K562 (cell line): ENCODE data around the gene EN1. TPM values are rescaled to one million over a fixed set of nuclear protein-coding genes. Genes with fewer than 3 reads are reported as not detected.
A peak's percentile ranks its signal among the peaks of the same experiment; 100 is the strongest.

Source experiments
- AFF4 ChIP-seq: sonication (generic); formaldehyde crosslinking; IDR thresholded peaks from 2 replicates; pipeline ENCODE4 v1.8.0; 2023; ENCODE audit warnings: mild to moderate bottlenecking, missing genetic modification reagents
- ARHGAP35 ChIP-seq: fragments of 450-650 bp; IDR thresholded peaks from 2 replicates; pipeline ENCODE4 v1.6.1; 2018; ENCODE audit not compliant: partially characterized antibody
- CREB3 ChIP-seq: fragments of 450-650 bp; conservative IDR thresholded peaks from 2 replicates; pipeline ENCODE4 v1.6.1; 2016; ENCODE audit warnings: missing genetic modification characterization, low read depth, mild to moderate bottlenecking, missing compliant biosample characterization, moderate library complexity
- DDX20 ChIP-seq: fragments of 450-650 bp; IDR thresholded peaks from 2 replicates; pipeline ENCODE4 v1.6.1; 2016; ENCODE audit warnings: missing genetic modification characterization, low read depth, mild to moderate bottlenecking, missing compliant biosample characterization, moderate library complexity
- GTF2B ChIP-seq: IDR thresholded peaks from 2 replicates; pipeline ENCODE4 v1.6.1; 2011; ENCODE audit not compliant: insufficient read length; ENCODE audit errors: extremely low read depth
- HCFC1 ChIP-seq: IDR thresholded peaks from 2 replicates; pipeline ENCODE4 v1.6.1; 2012; ENCODE audit warnings: low read depth, low read length, improper control_type of control experiment
- HOXB6 ChIP-seq: fragments of 250-450 bp; sonication (Bioruptor Pico); IDR thresholded peaks from 2 replicates; pipeline ENCODE4 v1.5.1; 2022; ENCODE audit warnings: mild to moderate bottlenecking, borderline replicate concordance
- ID3 ChIP-seq, 2 experiments: fragments of 250-450 bp in 1 of 2; fragments of 450-650 bp in 1 of 2; sonication (Bioruptor Pico) in 1 of 2; IDR thresholded peaks; 2 replicates each; pipeline versions ENCODE4 v1.6.1 to v1.8.0; 2016 to 2021; ENCODE audit warnings: mild to moderate bottlenecking in 2 of 2, moderate library complexity in 2 of 2, missing compliant biosample characterization in 1 of 2, missing genetic modification characterization in 1 of 2
- IRF2 ChIP-seq: sonication (generic); formaldehyde crosslinking; IDR thresholded peaks from 2 replicates; pipeline ENCODE4 v1.8.1; 2022; ENCODE audit warnings: mild to moderate bottlenecking, missing genetic modification reagents
- JUND ChIP-seq, 2 experiments: IDR thresholded peaks; 2 replicates in 1 of 2; 3 replicates in 1 of 2; pipeline ENCODE4 v1.6.1; 2011; ENCODE audit warnings: borderline replicate concordance in 2 of 2, low read depth in 2 of 2, low read length in 2 of 2, improper control_type of control experiment in 1 of 2, missing biosample characterization in 1 of 2, missing genetic modification characterization in 1 of 2, missing genetic modification reagents in 1 of 2
- NONO ChIP-seq, 2 experiments: fragments of 200-400 bp in 1 of 2; fragments of 450-650 bp in 1 of 2; formaldehyde crosslinking in 1 of 2; IDR thresholded peaks; 2 replicates each; pipeline ENCODE4 v1.6.1; 2017; ENCODE audit warnings: low read depth in 2 of 2, mild to moderate bottlenecking in 2 of 2, moderate library complexity in 2 of 2, low read length in 1 of 2
- PKNOX1 ChIP-seq: fragments of 450-650 bp; IDR thresholded peaks from 2 replicates; pipeline ENCODE4 v1.6.1; 2016
- POLR2AphosphoS5 ChIP-seq: IDR thresholded peaks from 2 replicates; pipeline ENCODE4 v1.6.1; 2011; ENCODE audit warnings: mild to moderate bottlenecking, low read depth, low read length, moderate library complexity; ENCODE audit not compliant: control insufficient read depth, insufficient read depth
- RCOR1 ChIP-seq, 2 experiments: IDR thresholded peaks; 2 replicates each; pipeline ENCODE4 v1.6.1; 2012; ENCODE audit warnings: low read depth in 2 of 2, low read length in 2 of 2, borderline replicate concordance in 1 of 2, improper control_type of control experiment in 1 of 2
- SMARCE1 ChIP-seq: fragments of 450-650 bp; IDR thresholded peaks from 2 replicates; pipeline ENCODE4 v1.7.1; 2016; ENCODE audit warnings: mild to moderate bottlenecking
- ZNF316 ChIP-seq: fragments of 450-650 bp; IDR thresholded peaks from 2 replicates; pipeline ENCODE4 v1.6.1; 2016
- ZNF766 ChIP-seq: fragments of 200-800 bp; sonication (Bioruptor generic); conservative IDR thresholded peaks from 2 replicates; pipeline ENCODE4 v1.6.1; 2016; ENCODE audit warnings: missing genetic modification characterization, missing compliant biosample characterization
- polyA plus RNA-seq, 8 experiments: library from polyadenylated mRNA; depleted of rRNA in 4 of 8; stranded (reverse) in 5 of 8; unstranded in 3 of 8; fragments of >200 nt; fragmentation: Nextera tagmentation in 2 of 8; fragmentation: Illumina TruSeq in 1 of 8; extraction: Ambion mirVana in 2 of 8; extraction: Trizol in 1 of 8; gene quantifications; 2 replicates each; pipeline versions ENCODE4 v1.2.1 to v1.2.3, GENCODE V29; 2011 to 2014; ENCODE audit warnings: inconsistent platforms in 1 of 8, missing spikeins in 1 of 8
- total RNA-seq, 7 experiments: library from RNA; depleted of rRNA in 6 of 7; stranded (reverse); fragments of >200 nt in 6 of 7; fragmentation: Illumina TruSeq in 2 of 7; extraction: Trizol in 2 of 7; gene quantifications; 2 replicates each; pipeline versions ENCODE4 v1.2.1 to v1.2.3, GENCODE V29; 2011 to 2021; ENCODE audit warnings: low replicate concordance in 1 of 7
- TF ChIP-seq, protein P1 (sequence below): fragments of 450-650 bp; IDR thresholded peaks from 2 replicates; pipeline ENCODE4 v1.6.1; 2017; ENCODE audit warnings: antibody characterized with exemption

The EN1 gene
- total and polyA plus RNA-seq, 9 of the 15 experiments (the other 6 are each of a cell fraction or from before 2014, with no cell fraction given): 0.06 to 2.0 (median 0.51) TPM

DNA sequence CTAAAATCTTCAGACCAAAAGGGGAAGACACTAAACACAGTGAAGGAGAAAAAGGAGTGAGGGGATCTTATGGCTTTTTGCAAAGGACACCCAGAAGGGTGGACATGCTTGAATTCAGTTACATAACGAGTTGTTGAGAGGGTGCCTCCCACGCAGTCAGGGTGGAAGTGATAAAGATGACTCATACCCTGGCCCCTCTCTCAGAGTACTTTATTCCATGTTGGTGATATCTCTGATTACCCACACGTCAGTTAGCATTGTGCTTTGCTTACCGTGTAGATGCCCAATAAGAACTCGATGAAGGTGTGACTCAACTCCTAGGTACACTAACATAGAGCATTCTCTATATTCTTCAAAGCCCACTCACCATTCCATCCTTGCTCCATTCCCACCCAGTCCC lies 44.4 kb downstream of the EN1 start (continued):
- TF ChIP-seq GTF2B: no peak
- peak in 1 of 2 experiments; percentile 34; a peak in 1 of 4 replicates for TF ChIP-seq NONO (IDR thresholded peaks at IDR 0.05; ENCODE audit: low read depth in 2 of 2, low read length in 1 of 2)
- TF ChIP-seq DDX20 (tag): no peak
- no peak for TF ChIP-seq IRF2
- peak; percentile 98 for TF ChIP-seq SMARCE1
- TF ChIP-seq AFF4: no peak
- TF ChIP-seq, protein P1, sequence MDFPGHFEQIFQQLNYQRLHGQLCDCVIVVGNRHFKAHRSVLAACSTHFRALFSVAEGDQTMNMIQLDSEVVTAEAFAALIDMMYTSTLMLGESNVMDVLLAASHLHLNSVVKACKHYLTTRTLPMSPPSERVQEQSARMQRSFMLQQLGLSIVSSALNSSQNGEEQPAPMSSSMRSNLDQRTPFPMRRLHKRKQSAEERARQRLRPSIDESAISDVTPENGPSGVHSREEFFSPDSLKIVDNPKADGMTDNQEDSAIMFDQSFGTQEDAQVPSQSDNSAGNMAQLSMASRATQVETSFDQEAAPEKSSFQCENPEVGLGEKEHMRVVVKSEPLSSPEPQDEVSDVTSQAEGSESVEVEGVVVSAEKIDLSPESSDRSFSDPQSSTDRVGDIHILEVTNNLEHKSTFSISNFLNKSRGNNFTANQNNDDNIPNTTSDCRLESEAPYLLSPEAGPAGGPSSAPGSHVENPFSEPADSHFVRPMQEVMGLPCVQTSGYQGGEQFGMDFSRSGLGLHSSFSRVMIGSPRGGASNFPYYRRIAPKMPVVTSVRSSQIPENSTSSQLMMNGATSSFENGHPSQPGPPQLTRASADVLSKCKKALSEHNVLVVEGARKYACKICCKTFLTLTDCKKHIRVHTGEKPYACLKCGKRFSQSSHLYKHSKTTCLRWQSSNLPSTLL: no peak
- TF ChIP-seq RCOR1 (IDR thresholded peaks at IDR 0.05; ENCODE audit: borderline replicate concordance in 1 of 2, low read depth in 2 of 2, low read length in 2 of 2): peak; percentile 12 to 92; a peak in 3 of 4 replicates
- peak; percentile 80; the same call in 1 of the 2 replicates for TF ChIP-seq POLR2AphosphoS5
- no peak for TF ChIP-seq ID3 (CRISPR knock-in tag; IDR thresholded peaks at IDR 0.05)
- no peak for TF ChIP-seq ID3 (tag; IDR thresholded peaks at IDR 0.05)
- no peak for TF ChIP-seq HCFC1
- no peak for TF ChIP-seq ZNF316
- peak; percentile 70 for TF ChIP-seq PKNOX1
- no peak for TF ChIP-seq HOXB6 (CRISPR knock-in tag)
- no peak for TF ChIP-seq CREB3 (tag)
- 0 out of 2 replicates have a peak, but pooled peaks have one; percentile 38 for TF ChIP-seq ZNF766 (CRISPR knock-in tag)
- peak; percentile 100 for TF ChIP-seq JUND (IDR thresholded peaks at IDR 0.05; ENCODE audit: borderline replicate concordance, low read depth, low read length)
- TF ChIP-seq JUND (tag; IDR thresholded peaks at IDR 0.05; ENCODE audit: borderline replicate concordance, low read depth, low read length): peak; percentile 100
- TF ChIP-seq ARHGAP35: no peak
